Prostate gland (tissue), 2 donors: Measurements from ENCODE around the gene ARHGAP31.

Source experiments
- POLR2A ChIP-seq: fragments of 450-650 bp; IDR thresholded peaks from one replicate; pipeline ENCODE4 v1.6.1; 2016; ENCODE audit warnings: antibody characterized with exemption, mild to moderate bottlenecking
- TF ChIP-seq, protein P1 (sequence below), 4 experiments: fragments of 200-600 bp in 2 of 4; fragments of 450-650 bp in 2 of 4; sonication (generic) in 2 of 4; IDR thresholded peaks; 1 replicate in 3 of 4; 2 replicates in 1 of 4; pipeline ENCODE4 v1.5.1; 2016 to 2019; ENCODE audit warnings: antibody characterized with exemption in 4 of 4, mild to moderate bottlenecking in 2 of 4, moderate library complexity in 2 of 4

GRCh38 chr3:119340014-119340413 lies 45.8 kb downstream of the ARHGAP31 start:
- TF ChIP-seq, protein P1, sequence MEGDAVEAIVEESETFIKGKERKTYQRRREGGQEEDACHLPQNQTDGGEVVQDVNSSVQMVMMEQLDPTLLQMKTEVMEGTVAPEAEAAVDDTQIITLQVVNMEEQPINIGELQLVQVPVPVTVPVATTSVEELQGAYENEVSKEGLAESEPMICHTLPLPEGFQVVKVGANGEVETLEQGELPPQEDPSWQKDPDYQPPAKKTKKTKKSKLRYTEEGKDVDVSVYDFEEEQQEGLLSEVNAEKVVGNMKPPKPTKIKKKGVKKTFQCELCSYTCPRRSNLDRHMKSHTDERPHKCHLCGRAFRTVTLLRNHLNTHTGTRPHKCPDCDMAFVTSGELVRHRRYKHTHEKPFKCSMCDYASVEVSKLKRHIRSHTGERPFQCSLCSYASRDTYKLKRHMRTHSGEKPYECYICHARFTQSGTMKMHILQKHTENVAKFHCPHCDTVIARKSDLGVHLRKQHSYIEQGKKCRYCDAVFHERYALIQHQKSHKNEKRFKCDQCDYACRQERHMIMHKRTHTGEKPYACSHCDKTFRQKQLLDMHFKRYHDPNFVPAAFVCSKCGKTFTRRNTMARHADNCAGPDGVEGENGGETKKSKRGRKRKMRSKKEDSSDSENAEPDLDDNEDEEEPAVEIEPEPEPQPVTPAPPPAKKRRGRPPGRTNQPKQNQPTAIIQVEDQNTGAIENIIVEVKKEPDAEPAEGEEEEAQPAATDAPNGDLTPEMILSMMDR (IDR thresholded peaks at IDR 0.05): no peak
- no peak for TF ChIP-seq POLR2A
